ENCODE measurements around the gene PKD2L2. TPM values are rescaled to one million over a fixed set of nuclear protein-coding genes. Genes with fewer than 3 reads are reported as not detected.
A peak's percentile ranks its signal among the peaks of the same experiment; 100 is the strongest.

The PKD2L2 gene
- total RNA-seq, 1 experiment from 2014 or later = not detected

GRCh38 chr5:137876101-137876500, 13.2 kb upstream of the PKD2L2 start:
- DNase-seq (ENCODE audit: low spot score) = no peak
- in situ Hi-C loops (cut with HindIII; ENCODE audit: low sequenced_read_pairs) = no loop called here

- in situ Hi-C loops (cut with HindIII; ENCODE audit: low sequenced_read_pairs) = no loop called here
- DNase-seq (ENCODE audit: low spot score) = peak; percentile 82
Observed at GRCh38 chr5:137880313-137880712, 8.9 kb upstream of the PKD2L2 start.

- in situ Hi-C loops (cut with HindIII; ENCODE audit: low sequenced_read_pairs) = no loop called here
- peak; percentile 52 for DNase-seq (ENCODE audit: low spot score)
Observed at GRCh38 chr5:137887831-137888230, 1.4 kb upstream of the PKD2L2 start.

DNA sequence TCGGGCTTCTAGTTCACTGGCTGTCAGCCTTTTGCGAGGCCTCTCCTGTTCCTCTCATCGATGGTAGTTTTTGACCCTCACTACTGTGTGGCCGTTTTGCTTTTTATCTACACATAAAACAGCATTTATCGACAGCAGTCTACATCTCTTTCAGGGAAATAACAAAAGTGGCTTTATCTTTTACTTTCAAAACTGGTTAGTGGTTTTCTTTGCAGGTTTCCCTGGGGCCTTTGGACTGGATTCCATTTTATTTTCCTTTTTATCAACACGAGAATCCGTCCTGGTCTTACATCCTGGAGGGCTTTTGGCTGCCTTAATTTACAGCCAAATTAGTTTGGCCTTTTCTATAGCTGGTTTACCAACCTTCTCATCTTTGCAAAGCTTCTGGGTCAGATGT, 793 bp upstream of the PKD2L2 start:
- DNase-seq (ENCODE audit: low spot score) = peak; percentile 39
- in situ Hi-C loops (cut with HindIII; ENCODE audit: low sequenced_read_pairs) = no loop called here

DNA sequence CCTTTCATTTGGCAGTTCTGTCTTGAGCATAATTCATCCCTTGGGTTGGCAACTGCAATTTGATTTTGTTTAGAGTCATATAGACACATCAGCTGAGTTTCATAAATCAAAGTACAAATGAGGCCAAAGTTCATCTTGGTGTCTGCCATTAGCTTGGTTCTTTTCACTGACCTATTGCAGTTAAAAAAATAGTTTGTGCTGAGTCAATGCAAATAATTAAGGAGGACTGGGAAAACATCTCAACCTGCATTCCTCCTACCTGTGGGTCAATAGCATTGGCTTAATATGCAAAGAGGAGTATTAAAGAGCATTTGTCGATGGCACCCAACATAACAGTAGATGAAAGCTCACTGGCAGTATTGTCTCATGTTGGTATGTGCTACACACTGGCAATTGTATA, 1.6 kb downstream of the PKD2L2 start:
- no peak for DNase-seq (ENCODE audit: low spot score)
- in situ Hi-C loops (cut with HindIII; ENCODE audit: low sequenced_read_pairs) = no loop called here

DNA sequence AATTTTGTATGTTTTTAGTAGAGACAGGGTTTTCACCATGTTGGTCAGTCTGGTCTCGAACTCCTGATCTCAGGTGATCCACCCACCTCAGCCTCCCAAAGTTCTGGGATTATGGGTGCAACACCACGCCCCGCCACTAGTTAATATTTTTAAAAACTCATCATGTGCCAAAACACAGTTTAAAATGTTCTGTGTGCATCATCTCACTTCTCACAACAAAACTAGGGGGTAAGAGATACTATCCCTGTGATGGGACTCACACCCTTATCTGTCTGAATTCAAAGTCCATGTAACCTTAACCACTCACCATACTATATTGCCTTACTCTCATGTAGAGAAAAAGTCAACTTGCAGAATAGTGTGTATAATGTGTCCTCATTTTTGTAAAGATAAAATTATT, 2.6 kb downstream of the PKD2L2 start:
- in situ Hi-C loops (cut with HindIII; ENCODE audit: low sequenced_read_pairs) = no loop called here
- DNase-seq (ENCODE audit: low spot score) = no peak

GRCh38 chr5:137894586-137894985, 5.3 kb downstream of the PKD2L2 start:
- no peak for DNase-seq (ENCODE audit: low spot score)
- in situ Hi-C loops (cut with HindIII; ENCODE audit: low sequenced_read_pairs) = no loop called here

DNA sequence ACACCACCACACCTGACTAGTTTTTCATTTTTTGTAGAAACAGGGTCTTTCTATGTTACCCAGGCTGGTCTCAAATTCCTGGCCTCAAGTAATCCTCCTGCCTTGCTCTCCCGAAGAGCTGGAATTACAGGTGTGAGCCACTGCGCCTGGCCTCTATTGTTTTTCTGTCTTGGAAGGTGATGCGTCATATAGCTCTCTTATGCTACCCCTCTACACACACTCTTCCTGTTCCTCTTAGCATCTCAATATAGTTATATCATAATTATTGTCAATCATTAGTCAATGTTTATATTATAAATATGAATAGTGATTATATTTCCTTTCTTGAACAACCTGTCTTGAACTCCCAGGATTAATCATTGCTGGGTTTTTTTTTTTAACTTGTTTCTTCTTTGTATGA, 7.3 kb downstream of the PKD2L2 start:
- in situ Hi-C loops (cut with HindIII; ENCODE audit: low sequenced_read_pairs) = no loop called here
- no peak for DNase-seq (ENCODE audit: low spot score)

DNA sequence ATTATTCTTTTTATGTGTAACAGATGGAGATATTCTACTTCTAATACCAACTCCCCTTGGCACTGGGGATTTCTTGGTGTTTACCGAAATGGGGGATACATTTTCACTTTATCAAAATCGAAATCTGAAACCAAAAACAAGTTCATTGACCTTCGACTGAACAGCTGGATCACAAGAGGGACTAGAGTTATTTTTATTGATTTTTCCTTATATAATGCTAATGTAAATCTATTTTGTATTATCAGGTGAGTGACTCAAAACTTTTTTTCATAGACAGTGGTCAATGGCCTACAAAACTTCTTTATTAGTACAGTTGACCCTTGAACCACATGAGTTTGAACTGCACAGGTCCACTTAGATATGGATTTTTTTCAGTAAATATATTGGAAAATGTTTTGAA, 10.2 kb downstream of the PKD2L2 start:
- no peak for DNase-seq (ENCODE audit: low spot score)
- in situ Hi-C loops (cut with HindIII; ENCODE audit: low sequenced_read_pairs) = no loop called here

DNA sequence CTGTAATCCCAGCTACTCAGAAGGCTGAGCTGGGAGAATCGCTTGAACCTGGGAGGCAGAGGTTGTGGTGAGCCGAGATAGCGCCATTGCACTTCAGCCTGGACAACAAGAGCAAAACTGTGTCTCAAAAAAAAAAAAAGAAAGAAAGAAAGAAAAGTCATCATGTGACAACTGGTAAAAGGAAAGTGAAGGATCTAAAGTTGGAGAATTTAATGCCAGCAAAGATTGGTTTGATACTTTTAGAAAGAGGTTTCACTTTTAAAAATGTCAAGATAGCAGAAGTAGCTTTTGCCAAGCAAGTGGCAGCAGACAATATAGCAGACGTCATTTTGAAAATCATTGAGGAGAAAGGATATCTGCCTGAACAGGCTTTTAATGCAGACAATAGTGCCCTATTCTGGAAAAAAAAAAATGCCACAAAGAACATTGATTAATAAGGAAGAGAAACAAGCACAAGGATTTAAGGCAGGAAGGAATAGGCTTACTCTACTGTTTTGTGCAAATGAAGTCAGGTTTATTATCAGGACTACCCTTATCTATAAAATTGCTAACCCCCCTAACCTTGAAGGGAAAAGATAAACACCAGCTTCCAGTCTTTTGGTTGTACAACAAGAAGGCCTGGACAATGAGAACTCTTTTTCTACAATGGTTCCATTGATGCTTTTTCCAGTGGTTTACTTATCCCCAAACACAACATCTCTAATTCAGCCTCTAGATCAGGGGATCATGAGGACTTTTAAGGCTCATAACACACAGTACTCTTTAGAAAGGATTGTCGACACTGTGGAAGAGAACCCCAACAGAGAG, 12.0 kb downstream of the PKD2L2 start:
- in situ Hi-C loops (cut with HindIII; ENCODE audit: low sequenced_read_pairs) = no loop called here
- no peak for DNase-seq (ENCODE audit: low spot score)

DNA sequence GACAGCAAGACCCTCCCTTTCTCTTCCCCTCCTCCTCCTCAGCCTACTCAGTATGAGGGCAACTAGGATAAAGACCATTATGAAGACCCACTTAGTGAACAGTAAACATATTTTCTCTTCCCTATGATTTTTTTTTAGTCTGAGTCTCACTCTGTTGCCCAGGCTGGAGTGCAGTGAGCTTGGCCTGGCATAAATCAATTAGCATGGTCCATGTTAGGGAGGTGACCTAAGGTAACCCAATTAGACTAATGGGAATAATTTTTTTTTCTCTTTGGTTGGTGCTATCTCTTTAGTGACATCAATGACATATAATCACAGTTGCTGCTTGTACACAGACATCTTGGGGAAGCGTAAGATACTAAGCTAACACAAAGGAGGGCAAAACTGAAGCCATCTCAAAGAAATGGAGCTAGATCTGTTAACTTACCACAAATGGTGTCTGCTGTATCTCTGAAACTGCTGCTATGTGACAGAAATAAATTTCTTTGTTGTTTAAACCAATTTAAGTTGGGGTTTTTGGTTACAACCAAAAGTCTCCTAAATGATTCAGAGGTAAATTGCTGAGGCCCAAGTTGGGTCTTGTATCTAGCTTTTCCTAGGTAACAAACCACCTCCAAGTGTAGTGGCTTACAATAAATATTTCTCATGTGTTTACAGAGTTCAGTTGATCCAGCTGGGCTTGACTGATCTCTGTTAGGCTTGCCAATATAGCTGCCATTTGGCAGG, 13.3 kb downstream of the PKD2L2 start:
- DNase-seq (ENCODE audit: low spot score) = no peak
- in situ Hi-C loops (cut with HindIII; ENCODE audit: low sequenced_read_pairs) = no loop called here

- in situ Hi-C loops (cut with HindIII; ENCODE audit: low sequenced_read_pairs) = no loop called here
- no peak for DNase-seq (ENCODE audit: low spot score)
Observed at GRCh38 chr5:137914758-137915157, 25.5 kb downstream of the PKD2L2 start.

DNA sequence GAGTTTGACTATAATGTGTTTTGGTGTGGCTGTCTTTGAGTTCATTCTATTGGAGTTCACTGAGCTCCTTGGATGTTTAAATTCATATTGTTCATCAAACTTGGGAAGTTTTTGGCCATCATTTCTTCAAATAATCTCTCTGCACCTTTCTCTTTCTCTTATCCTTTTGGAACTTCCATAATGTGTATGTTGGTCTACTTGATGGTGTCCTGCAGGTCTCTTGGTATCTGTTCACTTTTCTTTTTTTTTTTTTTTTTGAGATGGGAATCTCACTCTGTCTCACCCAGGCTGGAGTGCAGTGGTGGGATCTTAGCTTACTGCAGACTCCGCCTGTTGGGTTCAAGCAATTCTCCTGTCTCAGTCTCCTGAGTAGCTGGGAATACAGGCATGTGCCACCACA, 27.7 kb downstream of the PKD2L2 start:
- in situ Hi-C loops (cut with HindIII; ENCODE audit: low sequenced_read_pairs) = no loop called here
- no peak for DNase-seq (ENCODE audit: low spot score)

DNA sequence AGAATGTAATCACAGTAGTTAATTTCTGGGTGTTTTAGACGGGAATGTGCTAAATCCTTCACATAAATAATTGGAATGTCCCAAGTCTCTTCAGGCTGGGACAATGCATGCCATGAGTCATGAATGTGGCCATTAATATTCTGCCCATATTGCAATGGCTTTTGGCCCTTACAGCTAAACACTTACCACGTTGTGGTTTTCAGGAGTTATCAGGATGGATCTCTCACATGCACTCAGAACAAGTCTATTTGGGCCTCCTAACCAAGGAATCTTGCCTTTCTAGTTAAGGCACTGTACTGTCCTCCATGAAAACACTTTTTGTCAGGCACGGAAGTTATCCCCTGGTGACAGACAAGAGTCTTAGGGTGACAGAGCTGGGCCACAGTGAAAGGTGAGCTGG, 32.7 kb downstream of the PKD2L2 start:
- in situ Hi-C loops (cut with HindIII; ENCODE audit: low sequenced_read_pairs) = no loop called here

GRCh38 chr5:137923856-137924255, 34.6 kb downstream of the PKD2L2 start:
- in situ Hi-C loops (cut with HindIII; ENCODE audit: low sequenced_read_pairs) = no loop called here
- DNase-seq (ENCODE audit: low spot score) = no peak

More for the DNA sequence above, 32.7 kb downstream of the PKD2L2 start:
- DNase-seq (ENCODE audit: low spot score) = no peak

DNA sequence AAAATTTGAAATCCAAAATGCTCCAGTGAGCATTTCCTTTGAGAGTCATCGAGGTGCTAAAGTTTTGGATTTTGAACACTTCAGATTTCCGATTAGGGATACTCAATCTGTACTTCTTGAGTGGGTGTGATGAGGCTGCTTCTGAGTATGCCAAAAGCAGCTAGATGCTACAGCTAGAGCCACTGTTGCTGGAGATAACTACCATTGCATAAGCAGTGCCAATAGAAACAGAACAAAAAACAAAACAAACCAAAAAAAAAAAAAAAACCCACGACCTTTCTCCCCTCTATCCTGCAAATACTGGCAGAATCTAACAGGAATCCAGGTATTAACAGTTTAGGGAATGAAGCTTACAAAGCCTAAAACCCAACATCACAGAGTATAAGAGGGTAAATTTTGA, 43.5 kb downstream of the PKD2L2 start:
- in situ Hi-C loops (cut with HindIII; ENCODE audit: low sequenced_read_pairs) = no loop called here
- no peak for DNase-seq (ENCODE audit: low spot score)

DNA sequence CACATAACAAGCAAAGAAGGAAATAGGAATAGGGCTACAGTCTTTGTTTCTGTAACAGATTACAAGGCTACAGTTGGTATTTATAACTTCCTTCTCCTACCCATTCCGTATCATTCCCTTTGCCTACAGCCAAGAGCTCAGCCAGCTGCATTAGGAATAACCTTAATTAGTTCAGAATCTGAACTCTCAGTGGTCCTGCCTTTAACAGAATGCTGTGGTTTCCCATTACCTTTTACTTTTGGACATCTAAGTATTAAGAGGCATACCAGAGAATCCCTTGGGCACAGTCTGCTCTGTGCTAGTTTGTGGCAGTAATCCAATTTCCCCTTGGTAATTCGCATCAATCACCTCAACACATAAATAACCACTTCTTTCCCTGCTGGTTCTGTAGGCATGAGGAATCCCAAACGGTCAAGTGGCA, 44.2 kb downstream of the PKD2L2 start:
- in situ Hi-C loops (cut with HindIII; ENCODE audit: low sequenced_read_pairs) = no loop called here
- DNase-seq (ENCODE audit: low spot score) = peak; percentile 24

DNA sequence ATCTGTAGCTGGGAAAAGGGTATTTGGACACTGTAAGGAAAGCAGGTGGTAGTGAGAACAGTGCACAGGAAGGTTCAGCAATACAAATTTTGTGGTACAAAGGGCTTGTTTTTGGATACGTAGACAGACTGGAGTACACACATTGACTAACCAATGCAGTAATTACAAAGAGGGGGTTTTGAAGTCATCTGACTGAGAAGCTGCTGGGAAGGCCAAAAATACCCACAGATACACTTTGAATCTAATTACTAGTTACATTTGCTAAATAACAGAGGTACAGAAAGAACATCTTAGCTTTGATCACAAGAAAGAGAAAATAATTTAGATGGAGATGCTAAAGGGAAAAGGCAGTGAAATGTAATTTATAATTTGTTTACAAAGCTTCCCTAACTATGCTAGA, 45.9 kb downstream of the PKD2L2 start:
- no peak for DNase-seq (ENCODE audit: low spot score)
- in situ Hi-C loops (cut with HindIII; ENCODE audit: low sequenced_read_pairs) = no loop called here

- no peak for DNase-seq (ENCODE audit: low spot score)
- in situ Hi-C loops (cut with HindIII; ENCODE audit: low sequenced_read_pairs) = no loop called here
Observed at GRCh38 chr5:137935694-137936093, 46.4 kb downstream of the PKD2L2 start.

DNA sequence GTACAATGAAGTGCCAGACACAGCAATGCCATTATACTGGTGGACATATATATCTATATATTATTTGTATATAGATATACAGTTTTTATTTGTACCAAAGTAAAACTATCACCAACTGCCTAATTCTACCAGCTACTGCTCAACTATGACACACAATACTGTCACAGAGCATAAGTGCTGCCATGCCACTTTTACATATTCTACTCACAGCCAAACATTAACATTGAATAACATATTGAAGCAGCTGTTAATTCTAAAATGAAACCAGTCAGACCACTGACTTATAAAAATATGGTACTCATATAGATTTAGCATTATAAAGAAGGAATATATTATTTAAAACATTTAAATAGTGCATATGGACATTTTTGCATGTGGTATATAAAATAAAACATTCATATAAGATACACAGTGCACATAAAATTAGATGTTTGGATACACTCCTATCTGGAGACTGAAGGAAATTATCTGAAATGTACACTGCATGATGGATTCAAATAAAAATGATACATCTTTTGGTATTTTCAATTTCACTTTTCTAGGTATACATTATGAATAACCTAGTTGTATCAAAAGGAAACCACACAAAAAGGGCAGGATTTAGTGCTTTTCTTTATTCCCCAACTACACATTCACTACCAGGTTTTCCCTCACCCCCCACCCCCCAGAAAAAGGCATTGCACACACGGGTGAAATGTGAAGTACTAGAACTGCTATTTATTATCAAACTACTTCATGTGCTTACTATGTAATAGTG, 48.9 kb downstream of the PKD2L2 start:
- in situ Hi-C loops (cut with HindIII; ENCODE audit: low sequenced_read_pairs) = no loop called here

More for the DNA sequence above, 48.9 kb downstream of the PKD2L2 start:
- no peak for DNase-seq (ENCODE audit: low spot score)
